ENCODE data around the gene NDUFA9. TPM values are rescaled to one million over a fixed set of nuclear protein-coding genes. Genes with fewer than 3 reads are reported as not detected.

The NDUFA9 gene
- total and polyA plus RNA-seq, 9 of the 15 experiments (the other 6 are each of a cell fraction or from before 2014, with no cell fraction given) = 54.8 to 331 (median 108) TPM

- Histone ChIP-seq H3K9me1 (ENCODE audit: control insufficient read depth, insufficient read depth, low read length) (no peaks in the 10 kb centered on the region), H3K27me3 (ENCODE audit: control insufficient read depth in 2 of 2, insufficient read depth in 2 of 2, low read length in 2 of 2) (no peaks in the 10 kb centered on the region), H3K4me2 (ENCODE audit: insufficient read depth, low read length) (peak overlapping the region; percentile 83), H3K36me3 (ENCODE audit: control insufficient read depth, insufficient read depth, low read length) (peaks cover 19% of the 10 kb centered on the region; the same call in 2 of the 3 replicates), H3K9me3 (replicated peaks; ENCODE audit: control insufficient read depth, insufficient read depth, low read depth, low read length) (no peaks in the 10 kb centered on the region), H4K20me1 (replicated peaks; ENCODE audit: control insufficient read depth, insufficient read depth, low read length) (no peaks in the 10 kb centered on the region), H3K4me3 (peak overlapping the region; percentile 67), H2AFZ (ENCODE audit: low read depth, low read length) (peak overlapping the region; percentile 97), H3K9ac (ENCODE audit: insufficient read depth in 1 of 2, low read depth in 2 of 2, low read length in 2 of 2) (peak overlapping the region; percentile 89 to 91), H3K79me2 (ENCODE audit: control insufficient read depth, insufficient read depth, low read length) (peaks cover 45% of the 10 kb centered on the region), H3K4me1 (replicated peaks in 1 of 2; ENCODE audit: control insufficient read depth in 2 of 2, insufficient read depth in 2 of 2, low read length in 2 of 2) (no peaks in the 10 kb centered on the region; a peak in 2 of 5 replicates), H3K27ac (ENCODE audit: extremely low read depth, low read depth, low read length) (peak overlapping the region; percentile 86)
- DNase-seq (ENCODE audit: extremely low read depth in 1 of 4, low spot score in 3 of 4) (peak in 1 of 4 experiments; percentile 8), ATAC-seq (no peak; the same call in 2 of the 3 replicates), FAIRE-seq (no peak)
- 2% methylated on average over 6 of the region's 6 CpGs for WGBS (ENCODE audit: insufficient coverage, low coverage, missing lambda C conversion rate)
- intact Hi-C loops (cut with micrococcal nuclease) = loop anchor here (2.0 to 10.0 kb wide), 2 partner anchors 45 to 105 kb away; no protein-coding TSS in a partner anchor
- ChIA-PET CTCF (ENCODE audit: low intra/inter-chr PET ratio) (no interaction called here), POLR2A (interaction anchor here (0.6 to 1.1 kb wide), 4 partner anchors 45 to 655 kb away, joined by 3 read pairs; no protein-coding TSS in a partner anchor)
- TF ChIP-seq ZNF436 (CRISPR knock-in tag; IDR thresholded peaks at IDR 0.05) (no peak), RBBP5 (IDR thresholded peaks at IDR 0.05; ENCODE audit: borderline replicate concordance, insufficient read depth, low read length, poor library complexity, severe bottlenecking) (peak; percentile 25), ZNF316 (IDR thresholded peaks at IDR 0.05) (no peak), HDAC1 (IDR thresholded peaks at IDR 0.05) (0 out of 4 replicates have a peak, but pooled peaks of 1 of the 2 experiments have one; percentile 27), NFRKB (IDR thresholded peaks at IDR 0.05; ENCODE audit: low read depth) (peak; percentile 61; the same call in 1 of the 2 replicates)
- in situ Hi-C loops (cut with MboI) = no loop called here
- BruUV-seq (replicated peaks) = no TSS peak
Observed at GRCh38 chr12:4649358-4649661, 396 bp downstream of the NDUFA9 start.

GRCh38 chr12:4653257-4653656, 4.3 kb downstream of the NDUFA9 start:
- H3K4me2 ChIP-seq (ENCODE audit: insufficient read depth, low read length) = no peak overlapping the region
- no peak for FAIRE-seq
- intact Hi-C loops (cut with micrococcal nuclease) = no loop called here
- no peak for TF ChIP-seq THRA (IDR thresholded peaks at IDR 0.05)
- TF ChIP-seq ETV1 (tag; conservative IDR thresholded peaks at IDR 0.05; ENCODE audit: low read depth) = no peak
- TF ChIP-seq DDX20 (tag; IDR thresholded peaks at IDR 0.05; ENCODE audit: low read depth) = no peak
- TF ChIP-seq ZNF785 (CRISPR knock-in tag; IDR thresholded peaks at IDR 0.05) = no peak
- no peak for TF ChIP-seq TAF9B (IDR thresholded peaks at IDR 0.05; ENCODE audit: partially characterized antibody)
- no peak for TF ChIP-seq DPF2 (IDR thresholded peaks at IDR 0.05)
- no peak for TF ChIP-seq CLOCK (CRISPR knock-in tag; IDR thresholded peaks at IDR 0.05; ENCODE audit: borderline replicate concordance)
- no peak for TF ChIP-seq CREBBP (IDR thresholded peaks at IDR 0.05; ENCODE audit: low read depth, low read length)

More at GRCh38 chr12:4653257-4653656, 4.3 kb downstream of the NDUFA9 start:
- Histone ChIP-seq H3K79me2 (ENCODE audit: control insufficient read depth, insufficient read depth, low read length) (peaks cover 45% of the 10 kb centered on the region), H3K9me1 (ENCODE audit: control insufficient read depth, insufficient read depth, low read length) (no peaks in the 10 kb centered on the region), H3K36me3 (ENCODE audit: control insufficient read depth, insufficient read depth, low read length) (peaks cover 56% of the 10 kb centered on the region; the same call in 2 of the 3 replicates), H3K4me1 (replicated peaks in 1 of 2; ENCODE audit: control insufficient read depth in 2 of 2, insufficient read depth in 2 of 2, low read length in 2 of 2) (no peaks in the 10 kb centered on the region; a peak in 2 of 5 replicates), H3K4me3 (no peak overlapping the region), H3K27me3 (ENCODE audit: control insufficient read depth in 2 of 2, insufficient read depth in 2 of 2, low read length in 2 of 2) (no peaks in the 10 kb centered on the region), H2AFZ (ENCODE audit: low read depth, low read length) (no peak overlapping the region), H4K20me1 (replicated peaks; ENCODE audit: control insufficient read depth, insufficient read depth, low read length) (no peaks in the 10 kb centered on the region), H3K27ac (ENCODE audit: extremely low read depth, low read depth, low read length) (no peak overlapping the region), H3K9me3 (replicated peaks; ENCODE audit: control insufficient read depth, insufficient read depth, low read depth, low read length) (no peaks in the 10 kb centered on the region), H3K9ac (ENCODE audit: insufficient read depth in 1 of 2, low read depth in 2 of 2, low read length in 2 of 2) (no peak overlapping the region)
- ChIA-PET POLR2A (no interaction called here), CTCF (ENCODE audit: low intra/inter-chr PET ratio) (no interaction called here)
- DNase-seq (ENCODE audit: extremely low read depth in 1 of 4, low spot score in 3 of 4) (no peak), ATAC-seq (no peak)
- no TSS peak for BruUV-seq (replicated peaks)
- in situ Hi-C loops (cut with MboI) = no loop called here
